GM12878 (cell line): ENCODE data around the gene AKAP1. TPM values are rescaled to one million over a fixed set of nuclear protein-coding genes. Genes with fewer than 3 reads are reported as not detected.

Experiments used
- ATAC-seq: fragments of 200-7000 bp; cut with Tn5 transposase; 3 replicates; pipeline ENCODE4 v1.9.1; 2020; ENCODE audit warnings: mild to moderate bottlenecking, moderate library complexity
- BruUV-seq: library from RNA; stranded (reverse); fragments of 400-500 nt; replicated peaks from 2 replicates; lab custom pipeline; 2021; lab: Mats Ljungman, UMichigan
- CTCF ChIA-PET: fragments of 300-600 bp; sonication (Branson Sonifier 250); formaldehyde crosslinking; extraction: SDS; loops from one replicate; lab custom pipeline; 2021; ENCODE audit warnings: inconsistent platforms; lab: Yijun Ruan, JAX
- POLR2A ChIA-PET: fragments of 350-600 bp; formaldehyde crosslinking; extraction: SDS; loops from one replicate; lab custom pipeline; 2021; ENCODE audit warnings: inconsistent platforms; lab: Charles Lee
- RAD21 ChIA-PET: fragments of 300-600 bp; sonication (Branson Sonifier 250); formaldehyde crosslinking; loops from one replicate; lab custom pipeline; 2023; ENCODE audit warnings: antibody characterized with exemption; ENCODE audit not compliant: unreplicated experiment; lab: Charles Lee
- SMC1A ChIA-PET: fragments of 300-600 bp; sonication (Branson Sonifier 250); formaldehyde crosslinking; loops from one replicate; lab custom pipeline; 2023; ENCODE audit not compliant: unreplicated experiment, uncharacterized antibody; lab: Charles Lee
- DNase-seq: peaks from one replicate; pipeline ENCODE4 v3.0.0-alpha.2; 2011; ENCODE audit warnings: low read depth, low spot score
- FAIRE-seq: peaks from 3 replicates; lab custom pipeline; 2011; peaks lifted over from hg19 to GRCh38; lab: Jason Lieb, UNC
- H2AFZ ChIP-seq: 2 replicates; pipeline ENCODE4 v1.6.0; 2011; ENCODE audit warnings: low read depth, low read length, control low read depth; ENCODE audit not compliant: control insufficient read depth
- H3K27ac ChIP-seq: 2 replicates; pipeline ENCODE4 v1.5.1; 2011; ENCODE audit warnings: control low read depth; ENCODE audit not compliant: control insufficient read depth, insufficient read depth
- H3K27me3 ChIP-seq, 2 experiments: replicated peaks in 1 of 2; 2 replicates each; pipeline versions ENCODE4 v1.6.0 to v1.6.1; 2011; ENCODE audit warnings: low read length in 1 of 2; ENCODE audit not compliant: control insufficient read depth in 2 of 2, insufficient read depth in 2 of 2
- H3K36me3 ChIP-seq, 2 experiments: 2 replicates each; pipeline ENCODE4 v1.5.1; 2011; ENCODE audit warnings: low read length in 1 of 2; ENCODE audit not compliant: control insufficient read depth in 2 of 2, insufficient read depth in 2 of 2
- H3K4me1 ChIP-seq: 2 replicates; pipeline ENCODE4 v1.6.1; 2011; ENCODE audit warnings: mild to moderate bottlenecking, low read length, moderate library complexity, mixed read lengths; ENCODE audit not compliant: control insufficient read depth, insufficient read depth
- H3K4me2 ChIP-seq: 2 replicates; pipeline ENCODE4 v1.6.0; 2011; ENCODE audit warnings: control low read depth; ENCODE audit not compliant: control insufficient read depth, insufficient read depth
- H3K4me3 ChIP-seq: fragments of 200-600 bp; sonication (generic); 2 replicates; pipeline ENCODE4 v1.5.1; 2016
- H3K79me2 ChIP-seq: 2 replicates; pipeline ENCODE4 v1.6.0; 2011; ENCODE audit warnings: low read length; ENCODE audit not compliant: control insufficient read depth, insufficient read depth
- H3K9ac ChIP-seq: 2 replicates; pipeline ENCODE4 v1.8.0; 2011; ENCODE audit warnings: low read length, control low read depth, mixed read lengths; ENCODE audit not compliant: control insufficient read depth, insufficient read depth
- H3K9me3 ChIP-seq: replicated peaks from 3 replicates; pipeline ENCODE4 v1.5.1; 2011; ENCODE audit warnings: mild to moderate bottlenecking, low read length; ENCODE audit not compliant: control insufficient read depth, insufficient read depth
- H4K20me1 ChIP-seq: 2 replicates; pipeline ENCODE4 v1.6.0; 2011; ENCODE audit not compliant: control insufficient read depth, insufficient read depth
- CREB1 ChIP-seq: IDR thresholded peaks from 2 replicates; pipeline ENCODE4 v1.6.1; 2012; ENCODE audit warnings: low read depth, mild to moderate bottlenecking, inconsistent platforms
- DPF2 ChIP-seq: fragments of 450-650 bp; IDR thresholded peaks from 2 replicates; pipeline ENCODE4 v1.6.1; 2017; ENCODE audit warnings: mild to moderate bottlenecking
- WGBS: methylation state at CpG from one replicate; pipeline ENCODE4 v1.1.6; 2016; ENCODE audit warnings: low lambda C conversion rate; ENCODE audit not compliant: insufficient replicate concordance, insufficient coverage; ENCODE audit errors: missing lambda C conversion rate; 5-methylcytosine and 5-hydroxymethylcytosine counted together
- in situ Hi-C: fragments of 300-500 bp; cut with MboI; formaldehyde crosslinking; loops from 9 replicates; pipeline ENCODE4 v1.14.3; 2018; ENCODE audit warnings: mixed read lengths
- intact Hi-C: fragments of 100-400 bp; cut with micrococcal nuclease; formaldehyde crosslinking; loops from one replicate; pipeline ENCODE4 v1.14.2; 2022; ENCODE audit not compliant: unreplicated experiment
- polyA plus RNA-seq, 11 experiments: library from polyadenylated mRNA; depleted of rRNA in 4 of 11; unstranded in 6 of 11; stranded (reverse) in 5 of 11; fragments of >200 nt; fragmentation: Nextera tagmentation in 4 of 11; fragmentation: Illumina TruSeq in 1 of 11; extraction: Ambion mirVana in 4 of 11; extraction: Trizol in 1 of 11; gene quantifications; 1 replicate in 1 of 11; 2 replicates in 10 of 11; pipeline versions ENCODE4 v1.2.1 to v1.2.3, GENCODE V29; 2011 to 2016; ENCODE audit warnings: inconsistent platforms in 2 of 11, missing spikeins in 2 of 11, low read depth in 1 of 11
- total RNA-seq, 4 experiments: library from RNA; depleted of rRNA in 3 of 4; stranded (reverse); fragments of >200 nt in 3 of 4; fragmentation: Illumina TruSeq in 1 of 4; extraction: Trizol in 1 of 4; gene quantifications; 2 replicates each; pipeline versions ENCODE4 v1.2.1 to v1.2.3, GENCODE V29; 2013 to 2021
- TF ChIP-seq, protein P1 (sequence below): fragments of 450-650 bp; formaldehyde crosslinking; IDR thresholded peaks from 2 replicates; pipeline ENCODE4 v1.4.0; 2020; ENCODE audit warnings: mild to moderate bottlenecking, moderate library complexity

Gene AKAP1
- total and polyA plus RNA-seq, 10 of the 15 experiments (the other 5 are each of a cell fraction or from before 2014, with no cell fraction given) = 11.9 to 50.5 (median 38.1) TPM

- ChIA-PET SMC1A (no interaction called here), CTCF (interaction anchor here (0.8 kb wide), 1 partner anchor 679 kb away, joined by 4 read pairs; no protein-coding TSS in a partner anchor)
- no peak for ATAC-seq
Observed at GRCh38 chr17:57154921-57155320, 69.9 kb downstream of the AKAP1 start.

More at GRCh38 chr17:57154921-57155320, 69.9 kb downstream of the AKAP1 start:
- Histone ChIP-seq H3K27ac (no peak overlapping the region), H3K9me3 (peaks cover 1% of the 10 kb centered on the region; the same call in 2 of the 3 replicates), H3K9ac (no peak overlapping the region), H3K4me1 (peaks cover 2% of the 10 kb centered on the region; the same call in 1 of the 2 replicates), H4K20me1 (no peaks in the 10 kb centered on the region), H3K36me3 (no peaks in the 10 kb centered on the region), H3K27me3 (no peaks in the 10 kb centered on the region), H3K4me3 (no peak overlapping the region), H2AFZ (no peak overlapping the region), H3K4me2 (no peak overlapping the region), H3K79me2 (no peaks in the 10 kb centered on the region)
- ChIA-PET POLR2A (interaction anchor here (0.9 kb wide), 1 partner anchor 70 kb away, joined by 4 read pairs; the partner anchor contains the start of gene AKAP1), RAD21 (no interaction called here)
- FAIRE-seq (no peak), DNase-seq (no peak)
- intact Hi-C loops (no loop called here), in situ Hi-C loops (no loop called here)
- 73% methylated on average over 2 of the region's 2 CpGs for WGBS
- no peak for TF ChIP-seq DPF2
- TF ChIP-seq, protein P1, sequence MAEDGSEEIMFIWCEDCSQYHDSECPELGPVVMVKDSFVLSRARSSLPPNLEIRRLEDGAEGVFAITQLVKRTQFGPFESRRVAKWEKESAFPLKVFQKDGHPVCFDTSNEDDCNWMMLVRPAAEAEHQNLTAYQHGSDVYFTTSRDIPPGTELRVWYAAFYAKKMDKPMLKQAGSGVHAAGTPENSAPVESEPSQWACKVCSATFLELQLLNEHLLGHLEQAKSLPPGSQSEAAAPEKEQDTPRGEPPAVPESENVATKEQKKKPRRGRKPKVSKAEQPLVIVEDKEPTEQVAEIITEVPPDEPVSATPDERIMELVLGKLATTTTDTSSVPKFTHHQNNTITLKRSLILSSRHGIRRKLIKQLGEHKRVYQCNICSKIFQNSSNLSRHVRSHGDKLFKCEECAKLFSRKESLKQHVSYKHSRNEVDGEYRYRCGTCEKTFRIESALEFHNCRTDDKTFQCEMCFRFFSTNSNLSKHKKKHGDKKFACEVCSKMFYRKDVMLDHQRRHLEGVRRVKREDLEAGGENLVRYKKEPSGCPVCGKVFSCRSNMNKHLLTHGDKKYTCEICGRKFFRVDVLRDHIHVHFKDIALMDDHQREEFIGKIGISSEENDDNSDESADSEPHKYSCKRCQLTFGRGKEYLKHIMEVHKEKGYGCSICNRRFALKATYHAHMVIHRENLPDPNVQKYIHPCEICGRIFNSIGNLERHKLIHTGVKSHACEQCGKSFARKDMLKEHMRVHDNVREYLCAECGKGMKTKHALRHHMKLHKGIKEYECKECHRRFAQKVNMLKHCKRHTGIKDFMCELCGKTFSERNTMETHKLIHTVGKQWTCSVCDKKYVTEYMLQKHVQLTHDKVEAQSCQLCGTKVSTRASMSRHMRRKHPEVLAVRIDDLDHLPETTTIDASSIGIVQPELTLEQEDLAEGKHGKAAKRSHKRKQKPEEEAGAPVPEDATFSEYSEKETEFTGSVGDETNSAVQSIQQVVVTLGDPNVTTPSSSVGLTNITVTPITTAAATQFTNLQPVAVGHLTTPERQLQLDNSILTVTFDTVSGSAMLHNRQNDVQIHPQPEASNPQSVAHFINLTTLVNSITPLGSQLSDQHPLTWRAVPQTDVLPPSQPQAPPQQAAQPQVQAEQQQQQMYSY = no peak
- no peak for TF ChIP-seq CREB1
- no TSS peak for BruUV-seq
